Adrenal gland (tissue), 12 donors: ENCODE results near the gene EXOC4. TPM values are rescaled to one million over a fixed set of nuclear protein-coding genes. Genes with fewer than 3 reads are reported as not detected.

Source experiments
- DNase-seq, 7 donors: peaks; one replicate each; pipeline ENCODE4 v3.0.0-alpha.2; 2019 to 2020
- H3K27ac ChIP-seq, 5 donors: fragments of 200-600 bp; sonication (generic) in 4 of 5; 1 replicate in 3 of 5; 2 replicates in 2 of 5; pipeline versions ENCODE4 v1.5.1 to v1.8.0; 2016 to 2020; ENCODE audit warnings: mild to moderate bottlenecking in 1 of 5
- H3K27me3 ChIP-seq: fragments of 200-600 bp; 2 replicates; pipeline ENCODE4 v1.8.0; 2021
- H3K36me3 ChIP-seq, 2 donors: fragments of 200-600 bp; replicated peaks in 1 of 2; 1 replicate in 1 of 2; 2 replicates in 1 of 2; pipeline versions ENCODE4 v1.5.1 to v1.8.0; 2018 to 2022
- H3K4me1 ChIP-seq, 2 donors: fragments of 200-600 bp; replicated peaks in 1 of 2; 1 replicate in 1 of 2; 2 replicates in 1 of 2; pipeline versions ENCODE4 v1.5.1 to v1.8.0; 2018 to 2021
- H3K4me3 ChIP-seq, 4 donors: fragments of 200-600 bp; sonication (generic) in 3 of 4; one replicate each; pipeline ENCODE4 v1.5.1; 2016 to 2018
- H3K9me3 ChIP-seq, 3 donors: fragments of 200-600 bp; sonication (generic) in 1 of 3; replicated peaks in 1 of 3; 1 replicate in 2 of 3; 2 replicates in 1 of 3; pipeline versions ENCODE4 v1.5.1 to v1.8.0; 2016 to 2021
- POLR2A ChIP-seq, 2 donors: fragments of 450-650 bp; IDR thresholded peaks; one replicate each; pipeline ENCODE4 v1.6.1; 2017; ENCODE audit warnings: antibody characterized with exemption in 2 of 2, mild to moderate bottlenecking in 2 of 2, moderate library complexity in 1 of 2
- WGBS, 4 donors: extraction: QIAGEN DNeasy Blood & Tissue Kit in 2 of 4; methylation state at CpG; one replicate each; pipeline versions ENCODE4 v1.1.5 to v1.1.7; 2013 to 2017; 5-methylcytosine and 5-hydroxymethylcytosine counted together
- intact Hi-C, 2 donors: fragments of 100-400 bp; cut with DNase I; formaldehyde crosslinking; loops; one replicate each; pipeline versions ENCODE4 v1.14.1 to v1.15.0; 2022 to 2023
- polyA plus RNA-seq, 3 donors: library from polyadenylated mRNA; stranded (reverse); fragments of 200-250 nt in 2 of 3; fragments of 350-450 nt in 1 of 3; fragmentation: Illumina TruSeq in 1 of 3; extraction: RNeasy Lipid Tissue Mini Kit (QIAGEN cat#74804) in 1 of 3; gene quantifications; one replicate each; pipeline ENCODE4 v1.2.3, GENCODE V29; 2013 to 2014
- total RNA-seq, 9 donors: library from RNA; depleted of rRNA in 4 of 9; stranded (reverse); fragments of >200 nt in 4 of 9; fragments of 120-200 nt in 1 of 9; fragmentation: NEBNext Ultra II Directional in 1 of 9; extraction: Animal tissue kit (Norgen Biotek cat#: 25700) in 1 of 9; gene quantifications; one replicate each; pipeline versions ENCODE4 v1.1.0 to v1.2.4, GENCODE V29; 2013 to 2023
- TF ChIP-seq, protein P1 (sequence below), 6 experiments: fragments of 450-650 bp in 4 of 6; fragments of 200-600 bp in 2 of 6; sonication (generic) in 1 of 6; IDR thresholded peaks; 1 replicate in 5 of 6; 2 replicates in 1 of 6; pipeline versions ENCODE4 v1.5.1 to v1.8.0; 2016 to 2021; ENCODE audit warnings: antibody characterized with exemption in 6 of 6, mild to moderate bottlenecking in 2 of 6, moderate library complexity in 1 of 6
- donor health status: healthy with polysubstance abuse.
- donor health status: Bipolar disorder and iron deficiency.
- donor health status: DM: yes; HTN: yes; CAD: no.
- donor health status: DM: no; HTN: no; CAD: no.
- donor health status: DM: no; HTN: no; CAD: no.
- donor health status: DM: yes; HTN: yes; CAD: no.

The EXOC4 gene
- total and polyA plus RNA-seq, 12 donors, result 12.5 to 93.8 (median 67.4) TPM

- WGBS, 4 donors, result 81 to 100% (median 95%) methylated on average over 1 of the region's 1 CpG
- H3K4me3 ChIP-seq, result no peak overlapping the region
- H3K36me3 ChIP-seq, result no peaks in the 10 kb centered on the region
- peaks cover 0 to 9% of the 10 kb centered on the region in 2 donors for H3K4me1 ChIP-seq
- no peak for TF ChIP-seq POLR2A (IDR thresholded peaks at IDR 0.05)
- TF ChIP-seq, protein P1, sequence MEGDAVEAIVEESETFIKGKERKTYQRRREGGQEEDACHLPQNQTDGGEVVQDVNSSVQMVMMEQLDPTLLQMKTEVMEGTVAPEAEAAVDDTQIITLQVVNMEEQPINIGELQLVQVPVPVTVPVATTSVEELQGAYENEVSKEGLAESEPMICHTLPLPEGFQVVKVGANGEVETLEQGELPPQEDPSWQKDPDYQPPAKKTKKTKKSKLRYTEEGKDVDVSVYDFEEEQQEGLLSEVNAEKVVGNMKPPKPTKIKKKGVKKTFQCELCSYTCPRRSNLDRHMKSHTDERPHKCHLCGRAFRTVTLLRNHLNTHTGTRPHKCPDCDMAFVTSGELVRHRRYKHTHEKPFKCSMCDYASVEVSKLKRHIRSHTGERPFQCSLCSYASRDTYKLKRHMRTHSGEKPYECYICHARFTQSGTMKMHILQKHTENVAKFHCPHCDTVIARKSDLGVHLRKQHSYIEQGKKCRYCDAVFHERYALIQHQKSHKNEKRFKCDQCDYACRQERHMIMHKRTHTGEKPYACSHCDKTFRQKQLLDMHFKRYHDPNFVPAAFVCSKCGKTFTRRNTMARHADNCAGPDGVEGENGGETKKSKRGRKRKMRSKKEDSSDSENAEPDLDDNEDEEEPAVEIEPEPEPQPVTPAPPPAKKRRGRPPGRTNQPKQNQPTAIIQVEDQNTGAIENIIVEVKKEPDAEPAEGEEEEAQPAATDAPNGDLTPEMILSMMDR (IDR thresholded peaks at IDR 0.05), result no peak
- H3K9me3 ChIP-seq, result no peaks in the 10 kb centered on the region
- intact Hi-C loops, result no loop called here
- no peak overlapping the region for H3K27ac ChIP-seq
- H3K27me3 ChIP-seq, result no peaks in the 10 kb centered on the region
- DNase-seq, result no peak
These were observed 292.7 kb downstream of the EXOC4 start for GRCh38 chr7:133545618-133546017.

- H3K27me3 ChIP-seq, result no peaks in the 10 kb centered on the region
- no peak for DNase-seq
- no peaks in the 10 kb centered on the region for H3K36me3 ChIP-seq
- no peaks in the 10 kb centered on the region for H3K9me3 ChIP-seq
- TF ChIP-seq, protein P1 (IDR thresholded peaks at IDR 0.05), result no peak
- no peak for TF ChIP-seq POLR2A (IDR thresholded peaks at IDR 0.05)
- WGBS, 4 donors, result 95 to 98% (median 96%) methylated on average over 4 of the region's 4 CpGs
- intact Hi-C loops, result no loop called here
- H3K4me3 ChIP-seq, result no peak overlapping the region
- no peak overlapping the region for H3K27ac ChIP-seq
- peaks cover 0 to 9% of the 10 kb centered on the region in 2 donors for H3K4me1 ChIP-seq
These were observed 295.1 kb downstream of the EXOC4 start for GRCh38 chr7:133547981-133548380.

DNA sequence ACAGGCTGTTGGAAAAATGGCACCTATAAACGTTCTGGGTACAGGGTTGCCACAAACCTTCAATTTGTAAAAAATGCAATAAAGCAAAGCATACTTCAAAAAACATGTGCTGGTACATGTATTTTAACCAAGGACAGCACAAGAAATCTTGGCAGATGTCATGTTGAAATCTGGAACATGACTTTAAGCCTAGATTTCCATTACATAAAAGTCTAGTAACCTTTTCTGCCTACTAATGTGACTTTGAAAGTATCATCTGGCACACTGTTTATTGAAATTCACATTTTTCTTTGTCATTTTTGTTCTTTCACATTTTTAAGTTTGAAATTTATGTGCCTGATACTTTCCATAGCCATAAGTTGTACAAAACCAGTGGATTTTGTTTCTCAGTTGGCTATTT lies 296.8 kb downstream of the EXOC4 start:
- WGBS, 4 donors, result 30 to 42% (median 32%) methylated on average over 1 of the region's 1 CpG
- Histone ChIP-seq H3K27ac (no peak overlapping the region), H3K4me3 (no peak overlapping the region), H3K27me3 (no peaks in the 10 kb centered on the region), H3K36me3 (no peaks in the 10 kb centered on the region), H3K9me3 (no peaks in the 10 kb centered on the region), H3K4me1 (no peaks in the 10 kb centered on the region)
- intact Hi-C loops, result no loop called here
- DNase-seq, result no peak
- TF ChIP-seq, protein P1 (IDR thresholded peaks at IDR 0.05), result no peak
- no peak for TF ChIP-seq POLR2A (IDR thresholded peaks at IDR 0.05)

GRCh38 chr7:133550145-133550544 lies 297.3 kb downstream of the EXOC4 start:
- Histone ChIP-seq H3K4me3 (no peak overlapping the region), H3K27ac (no peak overlapping the region), H3K4me1 (no peaks in the 10 kb centered on the region), H3K9me3 (no peaks in the 10 kb centered on the region), H3K27me3 (no peaks in the 10 kb centered on the region), H3K36me3 (no peaks in the 10 kb centered on the region)
- DNase-seq, result no peak
- intact Hi-C loops, result no loop called here
- TF ChIP-seq, protein P1 (IDR thresholded peaks at IDR 0.05), result no peak
- no peak for TF ChIP-seq POLR2A (IDR thresholded peaks at IDR 0.05)
- WGBS, 4 donors, result 88 to 95% (median 91%) methylated on average over 3 of the region's 3 CpGs
